Kidney (tissue), 11 donors: ENCODE measurements around the gene C4B. TPM values are rescaled to one million over a fixed set of nuclear protein-coding genes. Genes with fewer than 3 reads are reported as not detected.
"Not testable (repeated sequence)": the region's sequence is repeated elsewhere in the genome, so short reads cannot be mapped to it uniquely, and the experiment has no call there.

Experiments
- DNase-seq, 5 donors: peaks; one replicate each; pipeline ENCODE4 v3.0.0-alpha.2; 2013 to 2020
- FAIRE-seq: peaks from 2 replicates; lab custom pipeline; 2012; peaks lifted over from hg19 to GRCh38; lab: Jason Lieb, UNC
- H3K27ac ChIP-seq, 2 donors: one replicate each; pipeline ENCODE4 v1.7.0; 2013; ENCODE audit warnings: low read depth in 2 of 2, low read length in 2 of 2, inconsistent platforms in 1 of 2
- H3K27me3 ChIP-seq: one replicate; pipeline ENCODE4 v1.7.1; 2013; ENCODE audit warnings: low read length, inconsistent platforms; ENCODE audit not compliant: control insufficient read depth, insufficient read depth
- H3K36me3 ChIP-seq, 3 donors: one replicate each; pipeline versions ENCODE4 v1.7.0 to v1.7.1; 2013; ENCODE audit warnings: low read length in 3 of 3, control low read depth in 1 of 3, inconsistent platforms in 1 of 3; ENCODE audit not compliant: insufficient read depth in 3 of 3, control insufficient read depth in 2 of 3
- H3K4me1 ChIP-seq, 3 donors: one replicate each; pipeline versions ENCODE4 v1.7.0 to v1.7.1; 2013; ENCODE audit warnings: low read length in 3 of 3, inconsistent platforms in 1 of 3, low read depth in 1 of 3; ENCODE audit not compliant: control insufficient read depth in 2 of 3, insufficient read depth in 2 of 3
- H3K4me3 ChIP-seq, 3 donors: one replicate each; pipeline versions ENCODE4 v1.7.0 to v1.8.1; 2013; ENCODE audit warnings: low read length in 3 of 3, control low read depth in 1 of 3, inconsistent platforms in 1 of 3
- H3K9ac ChIP-seq, 3 donors: one replicate each; pipeline versions ENCODE4 v1.7.0 to v1.7.1; 2013; ENCODE audit warnings: low read length in 3 of 3, control low read depth in 1 of 3, inconsistent platforms in 1 of 3
- H3K9me3 ChIP-seq, 3 donors: one replicate each; pipeline versions ENCODE4 v1.7.0 to v1.7.1; 2013; ENCODE audit warnings: low read length in 3 of 3, control low read depth in 1 of 3, inconsistent platforms in 1 of 3; ENCODE audit not compliant: control insufficient read depth in 2 of 3, insufficient read depth in 1 of 3
- intact Hi-C: fragments of 100-400 bp; cut with DNase I; formaldehyde crosslinking; loops from one replicate; pipeline ENCODE4 v1.11.1; 2022
- polyA plus RNA-seq: library from polyadenylated mRNA; stranded (reverse); fragments of 350-450 nt; fragmentation: Illumina TruSeq; extraction: RNeasy Lipid Tissue Mini Kit (QIAGEN cat#74804); gene quantifications from one replicate; pipeline ENCODE4 v1.2.3, GENCODE V29; 2014; ENCODE audit warnings: low read depth, low replicate concordance; ENCODE audit not compliant: insufficient read depth
- total RNA-seq: library from RNA; stranded (reverse); fragmentation: NEBNext Ultra II Directional; extraction: Animal tissue kit (Norgen Biotek cat#: 25700); gene quantifications from one replicate; pipeline ENCODE4 v1.2.1, GENCODE V29; 2021
- donor health status: control.
- donor health status: control.
- donor health status: DM: yes; HTN: yes; CAD: no.
- donor health status: Normal renal cell carcinoma (clear cell type).

The C4B gene
- total and polyA plus RNA-seq, 2 donors from 2014 or later, result 578 to 596 TPM

GRCh38 chr6:32013738-32014137, 857 bp upstream of the C4B start:
- FAIRE-seq, H3K27ac ChIP-seq, H3K27me3 ChIP-seq, H3K9me3 ChIP-seq, H3K4me1 ChIP-seq, intact Hi-C loops, H3K4me3 ChIP-seq, H3K9ac ChIP-seq, DNase-seq, H3K36me3 ChIP-seq: not testable (repeated sequence)

GRCh38 chr6:32022100-32022499, 7.5 kb downstream of the C4B start:
- FAIRE-seq, H3K36me3 ChIP-seq, intact Hi-C loops, H3K9me3 ChIP-seq, H3K9ac ChIP-seq, H3K4me1 ChIP-seq, H3K27me3 ChIP-seq, H3K4me3 ChIP-seq, H3K27ac ChIP-seq, DNase-seq: not testable (repeated sequence)

GRCh38 chr6:32028631-32029030, 14.0 kb downstream of the C4B start:
- H3K27ac ChIP-seq, DNase-seq, H3K36me3 ChIP-seq, H3K4me3 ChIP-seq, intact Hi-C loops, H3K9me3 ChIP-seq, H3K27me3 ChIP-seq, H3K9ac ChIP-seq, H3K4me1 ChIP-seq, FAIRE-seq: not testable (repeated sequence)

- H3K4me1 ChIP-seq, H3K36me3 ChIP-seq, intact Hi-C loops, DNase-seq, H3K4me3 ChIP-seq, FAIRE-seq, H3K9me3 ChIP-seq, H3K27me3 ChIP-seq, H3K9ac ChIP-seq, H3K27ac ChIP-seq: not testable (repeated sequence)
These were observed 15.0 kb downstream of the C4B start for GRCh38 chr6:32029553-32029952.

GRCh38 chr6:32035283-32036013, 20.9 kb downstream of the C4B start:
- FAIRE-seq, H3K4me3 ChIP-seq, DNase-seq, H3K9me3 ChIP-seq, H3K27ac ChIP-seq, intact Hi-C loops, H3K27me3 ChIP-seq, H3K4me1 ChIP-seq, H3K36me3 ChIP-seq, H3K9ac ChIP-seq: not testable (repeated sequence)

GRCh38 chr6:32037136-32037535, 22.5 kb downstream of the C4B start:
- H3K4me1 ChIP-seq, H3K27ac ChIP-seq, FAIRE-seq, H3K27me3 ChIP-seq, H3K4me3 ChIP-seq, DNase-seq, intact Hi-C loops, H3K36me3 ChIP-seq, H3K9ac ChIP-seq, H3K9me3 ChIP-seq: not testable (repeated sequence)

GRCh38 chr6:32037598-32038524, 23.3 kb downstream of the C4B start, which contains the start of gene CYP21A2:
Gene CYP21A2, plus strand, starts transcription at chr6:32038415. Its CDS starts 8 bp downstream, at chr6:32038423.
- H3K27me3 ChIP-seq, H3K4me1 ChIP-seq, H3K27ac ChIP-seq, FAIRE-seq, intact Hi-C loops, H3K36me3 ChIP-seq, H3K9me3 ChIP-seq, H3K4me3 ChIP-seq, H3K9ac ChIP-seq: not testable (repeated sequence)
- DNase-seq, result peak in 1 of 5 donors; percentile 32

- not testable (repeated sequence) for H3K4me1 ChIP-seq, FAIRE-seq, H3K4me3 ChIP-seq
These were observed 24.3 kb downstream of the C4B start for GRCh38 chr6:32038878-32039277.

More at GRCh38 chr6:32038878-32039277, 24.3 kb downstream of the C4B start:
- H3K9ac ChIP-seq, H3K27me3 ChIP-seq, H3K36me3 ChIP-seq, intact Hi-C loops, H3K9me3 ChIP-seq, H3K27ac ChIP-seq: not testable (repeated sequence)
- peak in 1 of 5 donors; percentile 18 for DNase-seq
